ENCODE data around the gene MED12L. TPM values are rescaled to one million over a fixed set of nuclear protein-coding genes. Genes with fewer than 3 reads are reported as not detected.

The MED12L gene
- total and polyA plus RNA-seq, 2 donors from 2014 or later, result 0.13 to 0.82 TPM

DNA sequence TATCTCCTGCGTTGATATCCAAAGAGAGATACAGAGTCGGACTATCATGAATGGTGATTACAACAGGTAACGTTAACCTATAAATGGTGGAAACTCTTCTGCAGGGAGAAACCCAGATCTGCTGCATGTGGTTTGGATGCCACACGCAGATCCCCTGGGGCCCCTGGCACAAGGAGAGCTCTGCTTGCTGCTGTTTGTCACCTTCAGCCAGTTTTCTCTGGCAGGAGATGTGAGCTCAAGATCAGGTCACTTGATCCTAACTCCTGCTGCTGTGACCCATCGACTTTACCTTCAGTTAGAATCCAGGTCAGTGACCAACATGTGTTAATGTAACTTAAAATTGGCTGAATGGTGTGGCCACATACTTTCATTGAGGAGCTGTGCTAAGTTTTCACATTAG, 141.4 kb downstream of the MED12L start:
- H3K27me3 ChIP-seq (ENCODE audit: control insufficient read depth, insufficient read depth, low read length), result no peaks in the 10 kb centered on the region
- intact Hi-C loops (cut with DNase I), result no loop called here
- TF ChIP-seq, protein P1, sequence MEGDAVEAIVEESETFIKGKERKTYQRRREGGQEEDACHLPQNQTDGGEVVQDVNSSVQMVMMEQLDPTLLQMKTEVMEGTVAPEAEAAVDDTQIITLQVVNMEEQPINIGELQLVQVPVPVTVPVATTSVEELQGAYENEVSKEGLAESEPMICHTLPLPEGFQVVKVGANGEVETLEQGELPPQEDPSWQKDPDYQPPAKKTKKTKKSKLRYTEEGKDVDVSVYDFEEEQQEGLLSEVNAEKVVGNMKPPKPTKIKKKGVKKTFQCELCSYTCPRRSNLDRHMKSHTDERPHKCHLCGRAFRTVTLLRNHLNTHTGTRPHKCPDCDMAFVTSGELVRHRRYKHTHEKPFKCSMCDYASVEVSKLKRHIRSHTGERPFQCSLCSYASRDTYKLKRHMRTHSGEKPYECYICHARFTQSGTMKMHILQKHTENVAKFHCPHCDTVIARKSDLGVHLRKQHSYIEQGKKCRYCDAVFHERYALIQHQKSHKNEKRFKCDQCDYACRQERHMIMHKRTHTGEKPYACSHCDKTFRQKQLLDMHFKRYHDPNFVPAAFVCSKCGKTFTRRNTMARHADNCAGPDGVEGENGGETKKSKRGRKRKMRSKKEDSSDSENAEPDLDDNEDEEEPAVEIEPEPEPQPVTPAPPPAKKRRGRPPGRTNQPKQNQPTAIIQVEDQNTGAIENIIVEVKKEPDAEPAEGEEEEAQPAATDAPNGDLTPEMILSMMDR (IDR thresholded peaks at IDR 0.05; ENCODE audit: borderline replicate concordance, extremely low read depth, insufficient read depth), result no peak
- H3K4me1 ChIP-seq (ENCODE audit: control insufficient read depth in 2 of 3, insufficient read depth in 2 of 3, low read depth in 1 of 3, low read length in 3 of 3), result peaks cover 0 to 8% (median 2%) of the 10 kb centered on the region in 3 donors
- H3K9me3 ChIP-seq (ENCODE audit: control insufficient read depth in 2 of 3, insufficient read depth in 1 of 3, low read length in 3 of 3), result no peaks in the 10 kb centered on the region
- no peak for DNase-seq
- no peaks in the 10 kb centered on the region for H3K36me3 ChIP-seq (ENCODE audit: control insufficient read depth in 2 of 3, insufficient read depth in 3 of 3, low read length in 3 of 3)
- H3K4me3 ChIP-seq (ENCODE audit: low read length in 3 of 3), result no peak overlapping the region
- H3K9ac ChIP-seq (ENCODE audit: low read length in 3 of 3), result no peak overlapping the region
- no peak overlapping the region for H3K27ac ChIP-seq (ENCODE audit: low read depth in 2 of 2, low read length in 2 of 2)
- FAIRE-seq, result no peak

DNA sequence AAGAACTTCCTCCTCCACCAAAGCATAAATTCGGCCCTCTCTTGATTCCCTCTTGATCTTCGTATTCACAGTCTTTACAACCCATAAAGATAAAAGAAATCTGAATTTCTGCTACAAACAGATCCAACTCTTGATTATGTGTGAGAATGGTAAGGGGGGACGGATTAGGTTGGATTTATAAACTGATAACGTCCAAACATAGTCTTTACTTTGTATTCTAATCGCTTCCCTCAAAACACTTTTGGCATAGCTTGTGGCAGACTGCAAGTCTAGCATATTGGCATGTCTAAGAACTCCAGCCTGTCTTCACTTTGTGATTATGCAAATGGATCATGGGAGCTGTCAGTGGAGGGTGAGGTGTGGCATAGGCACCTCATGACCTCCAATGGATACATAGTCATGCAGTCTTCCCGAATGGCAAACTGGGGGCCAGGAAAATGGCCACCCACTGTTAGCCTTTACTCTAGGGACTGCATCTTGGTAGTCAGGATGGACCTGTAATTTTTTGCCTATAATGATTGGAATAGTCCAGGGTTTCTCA, 141.9 kb downstream of the MED12L start:
- FAIRE-seq (no peak), DNase-seq (no peak)
- no peaks in the 10 kb centered on the region for H3K27me3 ChIP-seq (ENCODE audit: control insufficient read depth, insufficient read depth, low read length)
- intact Hi-C loops (cut with DNase I), result no loop called here
- no peak overlapping the region for H3K27ac ChIP-seq (ENCODE audit: low read depth in 2 of 2, low read length in 2 of 2)
- no peaks in the 10 kb centered on the region for H3K36me3 ChIP-seq (ENCODE audit: control insufficient read depth in 2 of 3, insufficient read depth in 3 of 3, low read length in 3 of 3)
- no peaks in the 10 kb centered on the region for H3K9me3 ChIP-seq (ENCODE audit: control insufficient read depth in 2 of 3, insufficient read depth in 1 of 3, low read length in 3 of 3)
- no peak overlapping the region for H3K4me3 ChIP-seq (ENCODE audit: low read length in 3 of 3)
- peaks cover 0 to 8% (median 2%) of the 10 kb centered on the region in 3 donors for H3K4me1 ChIP-seq (ENCODE audit: control insufficient read depth in 2 of 3, insufficient read depth in 2 of 3, low read depth in 1 of 3, low read length in 3 of 3)
- H3K9ac ChIP-seq (ENCODE audit: low read length in 3 of 3), result no peak overlapping the region
- TF ChIP-seq, protein P1 (IDR thresholded peaks at IDR 0.05; ENCODE audit: borderline replicate concordance, extremely low read depth, insufficient read depth), result no peak

DNA sequence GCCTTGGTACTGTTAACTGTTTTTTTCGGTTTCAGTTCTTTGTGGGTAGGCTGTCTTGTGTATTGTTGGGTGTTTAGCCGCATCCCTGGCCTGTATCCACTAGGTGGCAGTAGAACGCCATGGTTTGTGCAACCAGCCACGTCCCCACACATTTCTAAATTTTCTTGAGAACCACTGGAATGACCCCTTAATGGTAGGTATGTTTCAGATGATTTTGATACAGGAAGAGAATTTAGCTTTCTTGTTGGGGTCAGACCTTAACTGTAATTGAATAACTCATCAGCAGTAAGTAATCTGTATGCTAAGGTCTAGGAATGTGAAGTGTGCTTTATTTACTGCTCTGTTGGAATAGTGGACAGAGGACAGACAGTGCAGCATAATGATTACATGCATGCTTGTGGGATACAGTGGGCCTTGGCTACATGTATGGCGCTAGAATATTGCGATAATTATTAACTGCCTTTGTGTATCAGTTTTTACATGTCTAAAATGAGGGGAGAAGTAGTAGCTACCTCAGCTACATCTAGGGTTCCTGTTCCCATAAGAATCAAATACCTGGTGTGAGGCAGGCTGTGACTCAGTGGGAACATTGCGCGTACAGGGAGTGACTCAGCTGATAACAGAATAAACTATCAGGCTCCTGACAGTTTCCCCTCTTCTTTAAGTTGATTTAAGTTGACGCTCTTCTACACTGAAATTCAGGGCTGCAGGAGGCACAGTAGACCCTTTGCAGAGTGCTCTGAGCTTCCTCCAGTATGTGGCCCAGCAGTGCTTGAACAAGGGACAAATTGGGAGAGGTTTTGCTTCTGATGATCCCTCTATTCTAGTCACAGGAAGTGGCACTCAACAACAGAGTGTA, 142.6 kb downstream of the MED12L start:
- peak; percentile 77 to 89 (median 83) for DNase-seq
- intact Hi-C loops (cut with DNase I), result no loop called here
- Histone ChIP-seq H3K9ac (ENCODE audit: low read length in 3 of 3) (no peak overlapping the region), H3K36me3 (ENCODE audit: control insufficient read depth in 2 of 3, insufficient read depth in 3 of 3, low read length in 3 of 3) (no peaks in the 10 kb centered on the region), H3K4me3 (ENCODE audit: low read length in 3 of 3) (no peak overlapping the region), H3K27me3 (ENCODE audit: control insufficient read depth, insufficient read depth, low read length) (no peaks in the 10 kb centered on the region), H3K27ac (ENCODE audit: low read depth in 2 of 2, low read length in 2 of 2) (no peak overlapping the region), H3K9me3 (ENCODE audit: control insufficient read depth in 2 of 3, insufficient read depth in 1 of 3, low read length in 3 of 3) (no peaks in the 10 kb centered on the region), H3K4me1 (ENCODE audit: control insufficient read depth in 2 of 3, insufficient read depth in 2 of 3, low read depth in 1 of 3, low read length in 3 of 3) (peaks cover 0 to 8% (median 2%) of the 10 kb centered on the region in 3 donors)
- peak; percentile 53 for FAIRE-seq
- TF ChIP-seq, protein P1 (IDR thresholded peaks at IDR 0.05; ENCODE audit: borderline replicate concordance, extremely low read depth, insufficient read depth), result peak; percentile 94

Data from kidney (tissue), 14 donors.